Measurements from ENCODE around the gene SLC35E2B.
"Not testable (repeated sequence)": the region's sequence is repeated elsewhere in the genome, so short reads cannot be mapped to it uniquely, and the experiment has no call there.

Gene SLC35E2B

GRCh38 chr1:1724035-1724864 lies 31.7 kb upstream of the SLC35E2B start, which contains the start of gene CDK11A:
CDK11A (minus strand) TSS chr1:1724357; CDS start chr1:1722818, 1,539 bp downstream.
- peak within 1 kb of the TSS; percentile 88 for H3K9ac ChIP-seq (ENCODE audit: low read length)
- 0% methylated on average over 34 of the region's 78 CpGs for WGBS

DNA sequence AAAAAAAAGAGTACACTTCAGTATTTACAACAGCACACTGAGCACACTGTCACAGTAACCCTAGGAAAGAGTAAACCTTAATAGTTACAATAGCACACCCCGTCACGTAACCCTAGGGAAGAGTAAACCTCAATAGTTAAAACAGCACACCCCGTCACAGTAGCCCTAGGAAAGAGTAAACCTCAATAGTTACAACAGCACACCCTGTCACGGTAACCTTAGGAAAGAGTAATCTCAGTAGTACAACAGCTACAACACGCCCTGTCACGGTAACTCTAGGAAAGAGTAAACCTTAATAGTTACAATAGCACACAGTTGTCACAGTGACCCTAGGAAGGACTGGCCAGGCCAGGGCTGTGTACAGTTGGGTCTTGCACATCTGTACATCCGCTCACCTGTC lies 28.6 kb upstream of the SLC35E2B start:
- H3K9ac ChIP-seq (ENCODE audit: low read length): no peak overlapping the region
- WGBS: 95% methylated on average over 6 of the region's 7 CpGs
- H3K14ac ChIP-seq (ENCODE audit: low read length in 2 of 2): no peak overlapping the region
- no peak overlapping the region for H2BK12ac ChIP-seq (ENCODE audit: low read length in 2 of 2)
- H4K8ac ChIP-seq (ENCODE audit: low read length): no peak overlapping the region
- no peaks in the 10 kb centered on the region for H3K9me3 ChIP-seq (ENCODE audit: control insufficient read depth, low read length)
- no peak overlapping the region for H3K4me2 ChIP-seq (ENCODE audit: low read length, poor library complexity, severe bottlenecking)
- no peak overlapping the region for H2BK15ac ChIP-seq (ENCODE audit: low read depth, poor library complexity, severe bottlenecking)
- H3K4me3 ChIP-seq (ENCODE audit: insufficient read depth in 1 of 2, low read depth in 1 of 2, low read length in 2 of 2): no peak overlapping the region
- H3K36me3 ChIP-seq (ENCODE audit: control insufficient read depth in 1 of 2, insufficient read depth in 2 of 2, low read depth in 1 of 2, low read length in 2 of 2): peaks cover 38 to 45% of the 10 kb centered on the region in 2 experiments
- H2BK5ac ChIP-seq (ENCODE audit: low read depth, low read length, poor library complexity, severe bottlenecking): no peak overlapping the region
- no peak for DNase-seq
- H3K27ac ChIP-seq (ENCODE audit: low read length, poor library complexity, severe bottlenecking): no peak overlapping the region
- no peak overlapping the region for H3K23ac ChIP-seq (ENCODE audit: low read length in 2 of 2)
- H2BK120ac ChIP-seq (ENCODE audit: low read depth, low read length): no peak overlapping the region
- peaks cover 10% of the 10 kb centered on the region for H3K79me1 ChIP-seq (replicated peaks; ENCODE audit: low read length, poor library complexity, severe bottlenecking)
- no peaks in the 10 kb centered on the region for H3K4me1 ChIP-seq (ENCODE audit: control insufficient read depth, insufficient read depth, low read depth, low read length)
- no peak overlapping the region for H3K18ac ChIP-seq (ENCODE audit: low read depth in 1 of 2, low read length in 2 of 2)
- no peak overlapping the region for H2AK5ac ChIP-seq (ENCODE audit: low read length, severe bottlenecking)
- no peak overlapping the region for H2AFZ ChIP-seq (ENCODE audit: low read depth, low read length)
- no peaks in the 10 kb centered on the region for H3K27me3 ChIP-seq (ENCODE audit: control insufficient read depth in 1 of 2, insufficient read depth in 1 of 2, low read length in 2 of 2)
- no peak overlapping the region for H3K4ac ChIP-seq (ENCODE audit: low read depth in 1 of 2, low read length in 2 of 2)
- no peak overlapping the region for H4K91ac ChIP-seq (ENCODE audit: low read length)

More at GRCh38 chr1:1724035-1724864, 31.7 kb upstream of the SLC35E2B start, which contains the start of gene CDK11A:
- peaks cover 19 to 22% of the 10 kb centered on the region in 2 experiments for H3K36me3 ChIP-seq (ENCODE audit: control insufficient read depth in 1 of 2, insufficient read depth in 2 of 2, low read depth in 1 of 2, low read length in 2 of 2)
- H3K9me3 ChIP-seq (ENCODE audit: control insufficient read depth, low read length); H3K27me3 ChIP-seq (ENCODE audit: control insufficient read depth in 1 of 2, insufficient read depth in 1 of 2, low read length in 2 of 2); H3K23ac ChIP-seq (ENCODE audit: low read length in 2 of 2); H2BK12ac ChIP-seq (ENCODE audit: low read length in 2 of 2); H2BK5ac ChIP-seq (ENCODE audit: low read depth, low read length, poor library complexity, severe bottlenecking); H3K4ac ChIP-seq (ENCODE audit: low read depth in 1 of 2, low read length in 2 of 2); H3K14ac ChIP-seq (ENCODE audit: low read length in 2 of 2); H3K4me2 ChIP-seq (ENCODE audit: low read length, poor library complexity, severe bottlenecking); H2BK120ac ChIP-seq (ENCODE audit: low read depth, low read length); H3K4me1 ChIP-seq (ENCODE audit: control insufficient read depth, insufficient read depth, low read depth, low read length); H2BK15ac ChIP-seq (ENCODE audit: low read depth, poor library complexity, severe bottlenecking); H2AK5ac ChIP-seq (ENCODE audit: low read length, severe bottlenecking); H4K91ac ChIP-seq (ENCODE audit: low read length): not testable (repeated sequence)
- H3K4me3 ChIP-seq (ENCODE audit: insufficient read depth in 1 of 2, low read depth in 1 of 2, low read length in 2 of 2): peak within 1 kb of the TSS; percentile 70 to 81
- H2AFZ ChIP-seq (ENCODE audit: low read depth, low read length): peak within 1 kb of the TSS; percentile 61
- DNase-seq: peak; percentile 100
- H3K18ac ChIP-seq (ENCODE audit: low read depth in 1 of 2, low read length in 2 of 2): peak within 1 kb of the TSS; percentile 48 to 64
- peaks cover 10% of the 10 kb centered on the region for H3K79me1 ChIP-seq (replicated peaks; ENCODE audit: low read length, poor library complexity, severe bottlenecking)
- H4K8ac ChIP-seq (ENCODE audit: low read length): peak within 1 kb of the TSS; percentile 12
- peak within 1 kb of the TSS; percentile 69 for H3K27ac ChIP-seq (ENCODE audit: low read length, poor library complexity, severe bottlenecking)

- H2AK5ac ChIP-seq (ENCODE audit: low read length, severe bottlenecking); H2BK12ac ChIP-seq (ENCODE audit: low read length in 2 of 2); H3K27me3 ChIP-seq (ENCODE audit: control insufficient read depth in 1 of 2, insufficient read depth in 1 of 2, low read length in 2 of 2); H3K14ac ChIP-seq (ENCODE audit: low read length in 2 of 2); H3K4me3 ChIP-seq (ENCODE audit: insufficient read depth in 1 of 2, low read depth in 1 of 2, low read length in 2 of 2); H3K4me2 ChIP-seq (ENCODE audit: low read length, poor library complexity, severe bottlenecking); H2BK15ac ChIP-seq (ENCODE audit: low read depth, poor library complexity, severe bottlenecking); H3K9ac ChIP-seq (ENCODE audit: low read length); H3K23ac ChIP-seq (ENCODE audit: low read length in 2 of 2); H2BK5ac ChIP-seq (ENCODE audit: low read depth, low read length, poor library complexity, severe bottlenecking); H3K4me1 ChIP-seq (ENCODE audit: control insufficient read depth, insufficient read depth, low read depth, low read length); H3K9me3 ChIP-seq (ENCODE audit: control insufficient read depth, low read length); H3K18ac ChIP-seq (ENCODE audit: low read depth in 1 of 2, low read length in 2 of 2); DNase-seq; H2AFZ ChIP-seq (ENCODE audit: low read depth, low read length); H4K91ac ChIP-seq (ENCODE audit: low read length); H2BK120ac ChIP-seq (ENCODE audit: low read depth, low read length); H3K27ac ChIP-seq (ENCODE audit: low read length, poor library complexity, severe bottlenecking); H4K8ac ChIP-seq (ENCODE audit: low read length); H3K79me1 ChIP-seq (replicated peaks; ENCODE audit: low read length, poor library complexity, severe bottlenecking); H3K4ac ChIP-seq (ENCODE audit: low read depth in 1 of 2, low read length in 2 of 2): not testable (repeated sequence)
- WGBS: 92% methylated on average over 15 of the region's 18 CpGs
- peaks cover 37% of the 10 kb centered on the region in 2 experiments for H3K36me3 ChIP-seq (ENCODE audit: control insufficient read depth in 1 of 2, insufficient read depth in 2 of 2, low read depth in 1 of 2, low read length in 2 of 2)
Observed at GRCh38 chr1:1715109-1715883, 22.7 kb upstream of the SLC35E2B start.

- 94% methylated on average over 4 of the region's 20 CpGs for WGBS
- peaks cover 4 to 20% of the 10 kb centered on the region in 2 experiments for H3K36me3 ChIP-seq (ENCODE audit: control insufficient read depth in 1 of 2, insufficient read depth in 2 of 2, low read depth in 1 of 2, low read length in 2 of 2)
- H4K8ac ChIP-seq (ENCODE audit: low read length); H2BK120ac ChIP-seq (ENCODE audit: low read depth, low read length); H3K27ac ChIP-seq (ENCODE audit: low read length, poor library complexity, severe bottlenecking); H3K4me3 ChIP-seq (ENCODE audit: insufficient read depth in 1 of 2, low read depth in 1 of 2, low read length in 2 of 2); H2AFZ ChIP-seq (ENCODE audit: low read depth, low read length); H3K23ac ChIP-seq (ENCODE audit: low read length in 2 of 2); H2BK12ac ChIP-seq (ENCODE audit: low read length in 2 of 2); H3K79me1 ChIP-seq (replicated peaks; ENCODE audit: low read length, poor library complexity, severe bottlenecking); H3K27me3 ChIP-seq (ENCODE audit: control insufficient read depth in 1 of 2, insufficient read depth in 1 of 2, low read length in 2 of 2); H3K4ac ChIP-seq (ENCODE audit: low read depth in 1 of 2, low read length in 2 of 2); H2AK5ac ChIP-seq (ENCODE audit: low read length, severe bottlenecking); H2BK5ac ChIP-seq (ENCODE audit: low read depth, low read length, poor library complexity, severe bottlenecking); H3K4me1 ChIP-seq (ENCODE audit: control insufficient read depth, insufficient read depth, low read depth, low read length); DNase-seq; H3K9ac ChIP-seq (ENCODE audit: low read length); H3K9me3 ChIP-seq (ENCODE audit: control insufficient read depth, low read length); H3K14ac ChIP-seq (ENCODE audit: low read length in 2 of 2); H3K18ac ChIP-seq (ENCODE audit: low read depth in 1 of 2, low read length in 2 of 2); H4K91ac ChIP-seq (ENCODE audit: low read length); H3K4me2 ChIP-seq (ENCODE audit: low read length, poor library complexity, severe bottlenecking); H2BK15ac ChIP-seq (ENCODE audit: low read depth, poor library complexity, severe bottlenecking): not testable (repeated sequence)
Observed at GRCh38 chr1:1707897-1708296, 15.3 kb upstream of the SLC35E2B start.

All from mesenchymal stem cell (in vitro differentiated cells and primary cell).